Fibroblast of lung (primary cell): Measurements from ENCODE around the gene S100A14. TPM values are rescaled to one million over a fixed set of nuclear protein-coding genes. Genes with fewer than 3 reads are reported as not detected.

Experiments
- DNase-seq, 2 donors: peaks; one replicate each; pipeline versions ENCODE4 v3.0.0 to v3.0.0-alpha.2; 2010; ENCODE audit warnings: low read depth in 2 of 2
- H2AFZ ChIP-seq: 2 replicates; pipeline ENCODE4 v1.5.1; 2012; ENCODE audit warnings: low read length, control low read depth, inconsistent platforms
- H3K27ac ChIP-seq: 2 replicates; pipeline ENCODE4 v1.5.1; 2011; ENCODE audit warnings: low read length, control low read depth; ENCODE audit not compliant: insufficient read depth
- H3K27me3 ChIP-seq: 2 replicates; pipeline ENCODE4 v1.5.1; 2011; ENCODE audit warnings: mild to moderate bottlenecking, low read length; ENCODE audit not compliant: control insufficient read depth, insufficient read depth
- H3K36me3 ChIP-seq: 2 replicates; pipeline ENCODE4 v1.5.1; 2011; ENCODE audit warnings: low read length; ENCODE audit not compliant: control insufficient read depth, insufficient read depth
- H3K4me1 ChIP-seq: 2 replicates; pipeline ENCODE4 v1.5.1; 2011; ENCODE audit warnings: low read length; ENCODE audit not compliant: control insufficient read depth, insufficient read depth; ENCODE audit errors: extremely low read depth
- H3K4me2 ChIP-seq: 2 replicates; pipeline ENCODE4 v1.5.1; 2011; ENCODE audit warnings: low read length, control low read depth; ENCODE audit not compliant: insufficient read depth; ENCODE audit errors: extremely low read depth
- H3K4me3 ChIP-seq, 4 experiments: fragments of 200-600 bp in 1 of 4; sonication (generic) in 1 of 4; replicated peaks in 1 of 4; 2 replicates each; pipeline ENCODE4 v1.5.1; 2011 to 2016; ENCODE audit warnings: low read length in 4 of 4, low read depth in 3 of 4, mild to moderate bottlenecking in 3 of 4, control low read depth in 2 of 4, inconsistent platforms in 1 of 4, mixed read lengths in 1 of 4; ENCODE audit not compliant: insufficient read depth in 1 of 4; ENCODE audit errors: control extremely low read depth in 1 of 4
- H3K79me2 ChIP-seq: 2 replicates; pipeline ENCODE4 v1.5.1; 2012; ENCODE audit warnings: mild to moderate bottlenecking, low read length, inconsistent platforms; ENCODE audit not compliant: control insufficient read depth, insufficient read depth
- H3K9ac ChIP-seq: 2 replicates; pipeline ENCODE4 v1.5.1; 2011; ENCODE audit warnings: mild to moderate bottlenecking, low read length, control low read depth; ENCODE audit not compliant: insufficient read depth
- H3K9me3 ChIP-seq: 2 replicates; pipeline ENCODE4 v1.5.1; 2012; ENCODE audit warnings: low read depth, low read length; ENCODE audit not compliant: control insufficient read depth, insufficient read depth
- H4K20me1 ChIP-seq: 2 replicates; pipeline ENCODE4 v1.5.1; 2011; ENCODE audit warnings: low read length; ENCODE audit not compliant: control insufficient read depth, insufficient read depth; ENCODE audit errors: extremely low read depth
- CTCF ChIP-seq, 2 donors: IDR thresholded peaks in 1 of 2; conservative IDR thresholded peaks in 1 of 2; 1 replicate in 1 of 2; 2 replicates in 1 of 2; pipeline ENCODE4 v1.5.1; 2011 to 2012; ENCODE audit warnings: low read length in 2 of 2, control low read depth in 1 of 2, inconsistent platforms in 1 of 2, low read depth in 1 of 2, mild to moderate bottlenecking in 1 of 2
- EZH2 ChIP-seq: IDR thresholded peaks from 2 replicates; pipeline ENCODE4 v1.5.1; 2012; ENCODE audit warnings: low read length, control low read depth, mild to moderate bottlenecking; ENCODE audit errors: missing control alignments
- polyA plus RNA-seq, 2 donors: library from polyadenylated mRNA; depleted of rRNA in 1 of 2; stranded (reverse) in 1 of 2; unstranded in 1 of 2; fragments of >200 nt; gene quantifications; 2 replicates each; pipeline ENCODE4 v1.2.1, GENCODE V29; 2011 to 2012; ENCODE audit warnings: missing spikeins in 1 of 2
- total RNA-seq: library from RNA; depleted of rRNA; stranded (reverse); fragments of >200 nt; gene quantifications from 2 replicates; pipeline ENCODE4 v1.2.1, GENCODE V29; 2014

S100A14 gene
- total and polyA plus RNA-seq, 2 donors (not counting 1 experiment from before 2014, with no cell fraction given): 0.33 to 0.51 TPM

- Histone ChIP-seq H2AFZ (no peak overlapping the region), H3K4me3 (peak overlapping the region in 3 of 4 experiments; percentile 12 to 92 (median 19)), H3K9ac (no peak overlapping the region), H3K36me3 (peaks cover 15% of the 10 kb centered on the region), H4K20me1 (no peaks in the 10 kb centered on the region), H3K4me2 (peak overlapping the region; percentile 96), H3K79me2 (peaks cover 61% of the 10 kb centered on the region), H3K27me3 (no peaks in the 10 kb centered on the region), H3K27ac (peak overlapping the region; percentile 94), H3K9me3 (no peaks in the 10 kb centered on the region), H3K4me1 (peaks cover 20% of the 10 kb centered on the region)
- TF ChIP-seq EZH2: no peak
- TF ChIP-seq CTCF (conservative IDR thresholded peaks at IDR 0.05 in 1 of 2, IDR thresholded peaks at IDR 0.05 in 1 of 2; ENCODE audit: low read depth in 1 of 2, low read length in 2 of 2): no peak
- peak in 1 of 2 donors; percentile 62 for DNase-seq
Observed at GRCh38 chr1:153610334-153610733, 5.8 kb downstream of the S100A14 start.

GRCh38 chr1:153609585-153609907 is 6.6 kb downstream of the S100A14 start:
- Histone ChIP-seq H3K79me2 (peaks cover 61% of the 10 kb centered on the region), H3K4me2 (peak overlapping the region; percentile 96), H3K4me1 (peaks cover 20% of the 10 kb centered on the region), H3K27me3 (no peaks in the 10 kb centered on the region), H4K20me1 (no peaks in the 10 kb centered on the region), H3K9me3 (no peaks in the 10 kb centered on the region), H3K36me3 (peaks cover 15% of the 10 kb centered on the region), H3K27ac (peak overlapping the region; percentile 94), H3K4me3 (peak overlapping the region in 3 of 4 experiments; percentile 2 to 92 (median 56)), H3K9ac (no peak overlapping the region), H2AFZ (no peak overlapping the region)
- TF ChIP-seq CTCF (conservative IDR thresholded peaks at IDR 0.05 in 1 of 2, IDR thresholded peaks at IDR 0.05 in 1 of 2; ENCODE audit: low read depth in 1 of 2, low read length in 2 of 2) (no peak), EZH2 (no peak)
- DNase-seq: no peak

- no peaks in the 10 kb centered on the region for H3K9me3 ChIP-seq
- peaks cover 61% of the 10 kb centered on the region for H3K79me2 ChIP-seq
- peak overlapping the region; percentile 42 to 92 (median 54) for H3K4me3 ChIP-seq
- no peak overlapping the region for H2AFZ ChIP-seq
- H3K27ac ChIP-seq: peak overlapping the region; percentile 94
- H3K9ac ChIP-seq: peak overlapping the region; percentile 55
- H3K27me3 ChIP-seq: no peaks in the 10 kb centered on the region
- H4K20me1 ChIP-seq: no peaks in the 10 kb centered on the region
- peak; percentile 88 to 95 for DNase-seq
- TF ChIP-seq EZH2: no peak
- no peak for TF ChIP-seq CTCF (conservative IDR thresholded peaks at IDR 0.05 in 1 of 2, IDR thresholded peaks at IDR 0.05 in 1 of 2; ENCODE audit: low read depth in 1 of 2, low read length in 2 of 2)
- peak overlapping the region; percentile 96 for H3K4me2 ChIP-seq
- peaks cover 15% of the 10 kb centered on the region for H3K36me3 ChIP-seq
- H3K4me1 ChIP-seq: peaks cover 20% of the 10 kb centered on the region
Observed at GRCh38 chr1:153608742-153609584, 7.2 kb downstream of the S100A14 start.
